Loucy (cell line): ENCODE results near the gene SDK2.

Experiments
- CTCF ChIP-seq: fragments of 200-600 bp; sonication (generic); conservative IDR thresholded peaks from 2 replicates; pipeline ENCODE4 v1.5.1; 2014; ENCODE audit warnings: mild to moderate bottlenecking, antibody characterized with exemption, low read length
- EZH2phosphoT487 ChIP-seq: fragments of 200-600 bp; IDR thresholded peaks from 2 replicates; pipeline ENCODE4 v1.6.1; 2018; ENCODE audit warnings: antibody characterized with exemption, mild to moderate bottlenecking, moderate library complexity, borderline replicate concordance

DNA sequence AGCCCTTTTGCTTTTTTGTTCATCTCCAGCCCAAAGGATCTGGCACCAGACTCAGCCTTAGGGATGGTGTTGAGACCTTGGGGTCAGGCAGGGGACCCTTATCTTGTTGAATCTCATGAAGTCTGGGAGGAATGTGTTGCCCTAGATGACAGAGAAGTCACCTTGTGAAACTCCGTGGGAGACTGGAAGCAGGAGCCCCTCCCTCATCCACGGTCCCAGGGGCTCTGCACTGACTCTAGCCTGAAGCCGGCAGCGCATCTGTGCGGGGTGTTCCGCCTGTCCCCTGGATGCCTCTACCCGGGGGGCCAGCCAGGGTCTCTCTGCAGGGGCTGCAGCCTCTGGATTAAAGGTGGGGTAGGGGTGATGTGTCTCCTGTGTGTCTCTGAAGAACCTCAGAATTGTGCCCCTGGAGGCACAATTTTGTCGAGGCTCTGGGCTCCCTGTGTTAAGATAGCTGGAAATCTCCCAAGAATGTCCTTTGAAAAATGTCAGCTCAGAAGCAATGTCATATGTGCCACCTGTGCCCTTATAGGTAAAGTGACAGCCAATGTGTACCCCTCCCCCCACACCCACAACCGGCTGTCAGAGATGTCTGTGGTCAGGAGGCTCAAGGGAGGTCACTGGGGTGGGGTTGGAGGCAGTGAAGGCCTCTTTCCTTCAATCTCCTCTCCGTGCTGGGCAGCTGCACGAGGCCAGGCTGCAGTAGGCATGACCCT is 300.3 kb downstream of the SDK2 start:
- TF ChIP-seq CTCF (no peak), EZH2phosphoT487 (no peak)
